Limb (tissue), 2 donors: ENCODE data around the gene DNAJA3.

Source experiments
- DNase-seq, 2 donors: peaks; one replicate each; pipeline ENCODE4 v3.0.0-alpha.2; 2016; ENCODE audit errors: extremely low spot score in 2 of 2

DNAJA3 gene

DNA sequence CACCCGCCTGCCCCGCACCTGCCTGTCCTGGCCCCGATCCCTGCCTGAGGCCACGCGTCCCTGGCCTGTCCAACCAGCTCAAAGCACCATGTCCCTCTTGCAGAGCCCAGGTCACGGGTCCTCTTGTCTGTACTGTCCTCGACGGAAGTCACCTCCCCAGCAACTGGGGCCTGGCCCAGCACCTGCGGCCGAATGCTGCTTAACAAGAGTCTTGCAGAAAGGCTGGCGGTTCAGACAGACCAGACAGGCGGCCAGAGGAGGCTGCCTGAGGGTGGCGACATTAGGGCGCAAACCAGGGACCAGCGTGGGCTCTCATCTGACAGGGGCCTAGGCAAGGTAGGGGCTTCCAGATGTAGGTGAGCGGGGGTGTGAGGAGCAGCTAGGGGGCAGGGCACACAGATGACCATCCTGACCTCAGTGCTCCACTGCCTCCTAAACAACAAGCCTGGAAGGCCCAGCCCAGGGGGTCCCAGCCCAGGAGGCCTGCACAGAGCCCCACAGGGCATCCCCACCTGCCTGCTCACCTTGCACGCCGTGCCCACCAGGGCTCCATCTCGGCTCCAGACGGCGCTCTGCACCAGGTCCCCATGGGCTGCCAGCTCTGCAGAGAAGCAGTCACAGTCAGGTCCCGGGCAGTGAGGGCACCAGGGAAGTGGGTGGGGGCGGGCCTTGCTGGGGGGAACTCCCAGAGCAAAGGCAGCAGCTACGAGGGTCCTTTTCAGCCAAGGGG is 20.5 kb upstream of the DNAJA3 start:
- peak in 1 of 2 donors; percentile 33 for DNase-seq

DNA sequence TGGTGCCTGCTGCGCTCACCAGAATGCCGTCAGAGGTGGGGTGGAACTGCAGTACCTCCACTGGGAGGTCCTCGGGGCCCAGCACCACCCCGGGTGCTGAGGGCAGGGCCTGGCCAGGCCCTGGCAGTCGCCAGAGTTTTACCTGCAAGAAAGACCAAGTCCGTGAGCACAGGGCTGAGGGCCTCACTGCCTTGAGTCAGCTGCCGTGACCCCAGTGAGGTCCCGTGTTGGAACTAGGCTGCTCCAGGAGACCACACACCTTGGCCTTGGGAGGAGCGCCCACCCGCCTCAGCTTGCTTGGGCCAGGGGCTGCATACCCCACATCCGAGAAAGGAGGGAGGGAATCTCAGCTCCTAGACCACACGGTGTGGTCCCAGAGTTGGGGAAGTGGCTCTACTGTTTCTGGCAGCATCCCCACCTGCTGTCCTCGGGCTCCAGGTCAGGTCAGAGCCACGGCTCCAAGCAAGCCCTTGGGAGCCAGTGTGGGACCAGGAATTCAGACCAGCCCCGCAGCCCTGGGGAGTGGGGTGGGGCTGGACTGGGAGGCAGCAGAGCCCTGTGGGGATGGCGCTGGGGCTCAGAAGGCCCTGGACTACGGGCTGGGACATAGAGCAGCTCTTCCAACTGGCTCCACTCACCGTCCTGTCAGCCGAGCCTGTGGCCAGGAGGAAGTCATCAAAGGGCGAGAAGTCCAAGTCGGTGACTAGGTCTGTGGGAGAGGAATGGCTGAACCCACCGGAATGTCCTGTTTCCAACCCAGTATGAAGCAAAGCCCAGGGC is 17.9 kb upstream of the DNAJA3 start:
- DNase-seq = no peak

DNA sequence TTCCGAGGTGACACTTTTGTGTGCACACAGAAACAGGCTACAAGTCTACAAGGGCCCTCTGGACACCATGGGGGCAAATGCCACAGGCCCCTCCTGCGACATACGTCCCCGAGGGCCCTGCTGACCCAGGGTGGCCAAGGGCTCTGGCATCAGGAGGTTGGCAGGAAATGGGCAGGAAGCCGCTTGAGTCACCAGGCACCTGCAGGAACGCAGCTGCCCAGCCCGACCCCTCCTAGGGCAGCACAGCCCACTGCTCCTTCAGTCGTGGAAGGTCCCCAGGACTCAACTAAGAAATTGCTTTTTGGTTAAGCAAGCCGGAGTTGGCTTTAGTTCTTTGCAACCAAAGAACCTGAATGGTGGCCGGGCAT is 17.4 kb upstream of the DNAJA3 start:
- DNase-seq = no peak

GRCh38 chr16:4409081-4409932 is 16.4 kb upstream of the DNAJA3 start:
- DNase-seq = peak in 1 of 2 donors; percentile 36

GRCh38 chr16:4410335-4411075 is 15.2 kb upstream of the DNAJA3 start:
- DNase-seq = peak; percentile 69 to 84

- DNase-seq = peak in 1 of 2 donors; percentile 72
Observed at GRCh38 chr16:4411684-4412083, 14.0 kb upstream of the DNAJA3 start.

GRCh38 chr16:4412159-4412558 is 13.5 kb upstream of the DNAJA3 start:
- no peak for DNase-seq

- no peak for DNase-seq
Observed at GRCh38 chr16:4412854-4413253, 12.8 kb upstream of the DNAJA3 start.

DNA sequence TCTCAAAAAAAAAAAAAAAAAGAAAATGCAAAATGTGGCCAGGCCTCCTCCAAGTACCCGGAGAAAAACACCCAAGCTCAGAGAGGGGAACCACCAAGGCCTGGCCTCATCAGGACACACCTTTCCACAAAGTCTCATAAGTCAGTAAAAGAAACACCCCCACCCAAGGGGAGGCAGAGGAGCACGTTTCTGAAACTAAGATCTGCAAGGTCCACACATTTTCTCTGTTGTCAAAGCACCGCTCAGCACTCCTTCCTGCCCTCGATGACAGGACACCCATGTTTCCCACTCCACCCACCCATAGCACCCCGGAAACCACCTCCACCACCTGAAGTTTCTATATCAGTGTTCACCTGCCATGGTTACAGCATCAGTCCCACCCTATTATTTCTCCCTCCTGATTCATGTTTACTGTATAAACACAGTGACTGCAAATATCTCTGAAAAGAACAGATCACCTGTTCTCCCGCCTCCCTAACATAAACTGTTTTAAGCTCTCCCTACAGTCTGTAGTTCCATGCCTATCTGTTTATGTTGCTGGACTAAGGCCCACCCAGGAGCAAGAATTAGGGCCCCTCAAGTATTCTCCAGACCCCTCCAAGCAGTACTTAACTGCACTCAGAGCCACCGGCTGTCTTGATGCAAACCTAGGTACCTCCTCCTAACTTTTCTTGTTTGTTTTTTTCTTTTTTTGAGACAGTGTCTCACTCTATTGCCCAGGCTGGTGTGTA is 11.3 kb upstream of the DNAJA3 start:
- no peak for DNase-seq

DNA sequence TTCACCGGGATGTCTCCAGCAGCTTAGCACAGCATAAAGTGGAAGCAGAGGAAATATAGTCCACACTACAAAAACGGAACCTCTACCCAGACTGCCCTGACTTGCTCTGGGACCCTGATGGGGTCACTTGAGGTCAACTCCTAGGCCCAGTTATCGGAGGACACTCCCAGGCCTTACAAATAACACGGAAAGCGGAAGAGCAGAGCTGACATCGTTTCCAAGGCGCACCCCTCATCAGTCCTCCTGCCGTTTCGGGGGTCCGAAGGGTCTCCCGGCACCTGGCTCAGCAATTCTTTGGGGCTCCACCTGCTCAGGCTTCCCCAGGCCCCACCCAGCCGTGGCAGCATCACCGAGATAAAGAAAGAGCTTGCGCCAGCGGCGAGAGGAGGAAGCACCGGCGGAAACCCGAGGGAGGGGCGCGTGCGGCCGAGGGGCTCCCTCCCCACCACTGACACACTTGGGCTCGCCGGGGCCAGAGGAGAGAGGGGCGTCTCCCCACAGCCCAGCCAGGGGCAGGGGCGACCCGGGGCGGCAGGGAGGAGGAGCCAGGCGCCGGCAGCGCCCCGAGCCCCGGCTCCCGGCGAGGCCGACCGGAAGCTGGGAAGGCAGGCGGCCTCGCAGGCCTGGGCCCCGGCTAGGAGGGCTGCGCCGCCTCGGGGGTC is 10.0 kb upstream of the DNAJA3 start:
- peak in 1 of 2 donors; percentile 59 for DNase-seq

- peak; percentile 92 to 97 for DNase-seq
Observed at GRCh38 chr16:4416200-4417032, 9.3 kb upstream of the DNAJA3 start, which contains the start of gene CORO7. Gene CORO7 (minus strand): TSS chr16:4416596. CDS start chr16:4416518, 78 bp downstream.

GRCh38 chr16:4419402-4419959 is 6.2 kb upstream of the DNAJA3 start:
- DNase-seq = no peak

- no peak for DNase-seq
Observed at GRCh38 chr16:4420505-4421105, 5.1 kb upstream of the DNAJA3 start.

DNA sequence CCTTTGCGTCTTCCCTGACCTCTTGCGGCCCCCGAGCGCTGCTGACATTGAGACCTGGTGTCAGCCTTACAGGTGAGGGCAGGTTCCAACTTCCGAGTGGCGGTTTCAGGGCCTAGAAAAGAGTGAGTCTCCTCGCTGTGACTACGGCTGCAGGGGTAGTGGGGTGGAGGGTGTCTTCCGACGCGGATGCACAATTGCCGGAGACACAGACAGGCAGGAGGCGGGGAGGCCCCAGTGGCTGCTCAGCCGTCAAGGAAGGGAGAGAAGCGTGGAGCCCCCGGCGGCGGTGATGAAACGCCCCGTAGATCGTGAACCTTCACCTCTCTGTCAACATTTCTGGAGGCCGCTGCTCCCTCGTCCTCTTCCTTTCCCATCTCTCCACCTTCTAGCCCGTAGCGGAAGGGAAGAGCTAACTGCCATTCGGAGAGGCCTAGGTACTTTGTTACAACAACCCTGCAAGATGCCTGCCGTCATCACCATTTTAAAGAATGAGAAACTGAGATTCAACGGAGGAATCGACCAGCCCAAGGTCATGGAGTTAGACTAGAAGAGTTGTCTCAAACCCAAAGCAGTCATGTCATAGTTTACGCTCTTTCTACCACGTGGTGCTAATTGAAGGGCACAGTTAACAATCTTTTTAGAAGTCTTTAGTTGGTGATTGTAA is 485 bp downstream of the DNAJA3 start:
- DNase-seq = no peak

DNA sequence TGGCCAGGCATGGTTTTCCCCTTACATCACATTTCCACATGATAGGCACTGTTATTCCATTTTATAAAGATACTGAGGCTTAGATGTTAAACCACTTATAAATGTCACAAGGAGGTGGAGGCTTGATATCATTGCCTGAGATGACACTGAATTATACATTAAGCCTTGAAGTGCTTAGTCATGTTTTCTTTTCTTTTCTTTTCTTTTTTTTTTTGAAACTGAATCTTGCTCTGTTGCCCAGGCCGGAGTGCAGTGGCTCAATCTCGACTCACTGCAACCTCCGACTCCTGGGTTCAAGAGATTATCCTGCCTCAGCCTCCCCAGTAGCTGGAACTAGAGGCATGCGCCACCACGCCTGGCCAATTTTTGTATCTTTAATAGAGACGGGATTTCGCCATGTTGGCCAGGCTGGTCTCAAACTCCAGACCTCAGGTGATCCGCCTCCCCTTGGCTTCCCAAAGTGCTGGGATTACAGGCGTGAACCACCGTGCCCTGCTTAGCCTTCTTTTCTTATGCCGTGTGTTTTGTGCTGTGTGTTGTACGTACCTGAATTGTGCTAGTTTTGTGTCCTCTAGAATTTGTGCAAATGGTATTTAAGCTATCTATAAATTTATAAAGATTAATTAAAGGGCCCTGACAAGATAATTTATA is 1.2 kb downstream of the DNAJA3 start:
- no peak for DNase-seq

DNA sequence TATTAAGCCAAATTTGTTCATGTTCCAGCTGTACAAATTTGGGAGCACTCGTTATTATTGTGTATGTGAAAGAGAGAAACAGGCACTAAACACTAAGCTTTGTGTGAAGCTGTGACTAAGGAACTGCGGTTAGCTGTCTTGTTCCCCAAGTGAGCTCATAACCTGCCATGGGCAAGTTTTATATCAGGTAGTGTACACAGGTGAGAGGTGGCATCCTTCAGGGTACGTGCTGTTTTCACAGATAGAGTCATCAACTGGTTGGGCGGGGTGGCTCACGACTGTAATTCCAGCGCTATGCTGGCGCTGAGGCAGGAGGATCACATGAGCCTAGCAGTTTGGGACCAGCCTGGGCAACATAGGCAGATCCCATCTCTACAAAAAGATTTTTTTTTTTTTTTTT is 2.8 kb downstream of the DNAJA3 start:
- no peak for DNase-seq

GRCh38 chr16:4431023-4431422 is 5.4 kb downstream of the DNAJA3 start:
- DNase-seq = no peak
